Ramos (cell line): ENCODE measurements around the gene EFR3B.

Experiments used
- in situ Hi-C: fragments of 300-500 bp; cut with MboI; formaldehyde crosslinking; loops from one replicate; pipeline ENCODE4 v1.14.3; 2022; ENCODE audit warnings: low sequenced_read_pairs; ENCODE audit not compliant: unreplicated experiment

Gene EFR3B

DNA sequence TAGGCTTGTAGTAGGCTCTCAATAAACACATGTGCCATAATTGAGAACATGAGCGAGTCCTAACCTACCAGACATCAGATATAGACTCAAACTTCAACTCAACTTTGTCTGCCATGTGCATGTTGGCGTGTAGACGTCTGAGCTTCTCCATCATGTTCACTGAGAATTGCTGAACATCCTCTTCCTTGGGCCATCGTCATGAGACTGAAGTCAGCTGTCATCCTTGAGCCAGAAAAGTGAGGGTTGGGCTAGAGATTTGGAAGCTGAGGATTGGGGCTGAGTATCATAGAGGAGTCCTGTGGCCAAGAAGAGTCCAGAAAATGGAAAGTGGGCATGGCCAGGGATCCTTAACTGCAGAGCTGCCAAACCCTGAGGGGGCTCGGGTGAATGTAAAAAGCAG lies 7.8 kb upstream of the EFR3B start:
- in situ Hi-C loops = no loop called here

DNA sequence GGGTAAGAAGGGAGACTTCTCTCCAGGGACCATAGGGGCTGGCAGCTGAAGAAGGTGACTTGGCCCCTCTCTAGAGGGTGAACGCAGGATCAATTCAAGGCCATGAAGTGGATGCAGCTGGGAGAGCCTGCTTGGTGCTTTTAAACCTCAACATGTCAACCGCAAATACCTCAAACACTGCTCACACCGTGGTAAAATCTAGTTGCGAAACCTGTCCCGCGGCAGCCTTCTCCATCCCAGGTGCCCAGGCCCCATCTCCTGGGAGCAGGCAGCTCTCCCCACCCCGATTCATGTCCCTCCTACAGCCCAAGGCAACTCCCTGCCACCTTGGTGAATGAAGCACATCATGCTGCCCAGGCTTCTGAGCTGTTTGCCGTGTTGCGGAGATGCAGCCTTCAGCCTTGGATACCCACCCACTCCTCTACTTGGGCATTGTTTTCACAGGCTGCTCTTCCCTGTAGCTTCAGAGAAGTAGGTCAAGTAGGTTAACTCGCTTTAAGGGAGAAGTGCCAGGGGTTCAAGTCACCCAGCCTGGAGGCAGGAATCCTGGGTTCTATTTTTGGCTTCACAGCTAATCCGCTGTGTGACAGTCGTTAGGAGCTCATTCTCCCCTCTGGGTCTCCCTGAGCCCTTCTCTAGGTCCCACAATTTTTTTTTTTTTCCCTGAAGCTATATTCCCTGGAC lies 6.2 kb upstream of the EFR3B start:
- in situ Hi-C loops = no loop called here

DNA sequence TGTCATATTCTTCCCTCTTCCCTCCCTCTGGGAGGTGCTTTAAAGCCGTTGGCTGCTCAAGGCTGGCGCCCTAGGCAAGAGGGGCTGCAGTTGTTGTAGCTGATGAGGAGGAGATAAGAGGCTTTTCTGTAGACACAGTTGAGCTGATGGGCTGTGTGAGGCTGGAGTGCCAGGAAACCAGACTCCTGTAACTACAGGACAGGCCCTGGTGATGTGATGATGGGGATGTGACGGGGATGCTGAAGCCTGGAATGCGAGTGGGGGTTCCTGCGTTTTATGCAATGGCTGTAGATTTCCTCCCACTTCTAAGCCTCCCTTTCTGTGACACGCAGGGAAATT lies 5.7 kb upstream of the EFR3B start:
- in situ Hi-C loops = no loop called here

DNA sequence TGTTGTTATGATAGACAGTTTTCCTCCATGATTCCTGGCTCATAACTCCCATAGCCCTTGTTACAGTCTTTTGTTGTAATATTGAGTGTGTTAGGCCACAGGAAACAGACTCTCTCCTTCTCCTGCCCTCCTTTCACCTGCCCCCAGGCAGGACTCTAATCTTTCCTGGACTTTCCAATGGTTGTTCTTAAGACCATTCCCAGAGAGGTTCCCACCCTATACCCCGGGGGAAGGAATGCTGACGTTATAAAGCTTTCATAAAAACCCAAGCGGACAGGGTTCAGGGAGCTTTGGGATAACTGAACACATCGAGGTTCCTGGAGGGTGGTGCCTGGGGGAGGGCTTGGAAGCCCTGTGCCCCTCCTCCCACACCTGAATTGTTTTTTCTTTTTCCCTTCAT lies 2.8 kb upstream of the EFR3B start:
- in situ Hi-C loops = no loop called here

DNA sequence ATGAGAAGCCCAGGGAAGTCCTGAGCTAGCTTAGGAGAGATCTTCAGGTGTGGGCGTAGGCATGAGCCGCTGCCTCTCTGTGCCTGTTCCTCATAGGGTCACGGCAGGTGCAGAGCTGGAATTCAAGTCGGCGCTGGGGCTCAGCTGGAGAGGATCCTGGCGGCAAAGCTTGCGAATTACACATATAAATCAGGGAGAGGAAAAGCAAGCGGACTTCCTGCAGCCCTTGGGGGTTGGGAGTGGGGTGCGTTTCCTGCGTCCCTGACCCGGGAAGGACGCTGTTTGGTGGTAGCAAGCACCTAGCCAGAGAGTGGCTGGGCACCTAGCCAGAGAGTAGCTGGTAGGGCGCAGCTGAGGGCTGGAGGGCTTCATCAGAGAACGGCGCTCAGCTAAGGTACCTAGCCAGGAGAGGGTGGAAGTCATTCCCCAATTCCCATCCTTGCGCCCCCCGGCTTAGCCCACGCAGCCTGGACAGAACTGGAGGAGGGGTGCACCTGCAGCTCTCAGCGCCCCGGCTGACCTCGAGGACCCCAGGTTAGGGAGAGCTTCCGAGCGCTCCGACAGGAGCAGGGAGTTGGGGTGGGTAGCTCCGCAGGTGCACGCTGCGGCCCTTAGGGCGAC lies 459 bp upstream of the EFR3B start:
- in situ Hi-C loops = no loop called here

DNA sequence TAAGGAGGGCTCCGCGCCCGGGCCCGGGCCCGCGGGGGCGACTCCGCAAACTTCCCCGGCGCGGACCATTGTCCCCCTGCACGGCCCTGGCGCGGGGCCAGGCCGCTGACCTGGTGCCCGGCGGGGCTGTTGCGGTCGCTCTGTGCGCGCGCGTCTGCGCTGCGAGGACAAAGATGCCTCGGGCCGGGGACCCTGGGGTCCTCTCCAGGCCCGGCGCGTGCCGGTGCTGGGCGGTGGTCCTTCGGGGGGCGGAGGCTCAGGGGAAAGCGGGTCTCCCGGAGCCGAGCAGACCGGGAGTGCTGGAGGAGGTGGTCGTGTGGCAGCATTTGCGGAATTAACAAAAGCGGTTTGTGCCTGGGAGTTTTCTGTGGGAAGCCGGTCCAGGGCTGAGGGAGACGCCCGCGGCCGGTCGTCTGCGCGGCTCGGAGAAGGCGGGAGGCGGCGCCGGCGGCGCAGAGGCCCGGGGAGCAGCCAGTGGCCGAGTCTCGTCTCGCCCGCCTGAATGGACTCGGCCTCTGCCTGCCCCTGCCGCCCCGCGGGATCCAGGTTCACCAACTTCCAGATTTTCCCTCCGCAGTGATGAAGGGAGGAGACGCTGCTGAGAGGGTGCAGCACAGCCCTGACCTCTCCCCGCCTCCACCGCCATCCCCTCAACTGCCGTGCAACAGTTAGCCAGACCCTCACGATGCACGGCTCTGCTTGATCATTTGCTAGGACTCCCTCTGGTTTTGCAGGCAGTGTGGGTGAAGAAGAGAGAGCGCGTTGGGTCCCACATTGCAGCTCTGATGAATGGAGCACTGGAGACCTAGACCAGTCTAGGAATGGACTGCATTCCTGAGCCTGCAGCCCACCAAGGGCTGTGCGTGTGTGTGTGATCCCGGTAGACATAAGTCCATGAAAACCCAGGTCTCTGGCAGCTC lies 705 bp downstream of the EFR3B start:
- in situ Hi-C loops = no loop called here

DNA sequence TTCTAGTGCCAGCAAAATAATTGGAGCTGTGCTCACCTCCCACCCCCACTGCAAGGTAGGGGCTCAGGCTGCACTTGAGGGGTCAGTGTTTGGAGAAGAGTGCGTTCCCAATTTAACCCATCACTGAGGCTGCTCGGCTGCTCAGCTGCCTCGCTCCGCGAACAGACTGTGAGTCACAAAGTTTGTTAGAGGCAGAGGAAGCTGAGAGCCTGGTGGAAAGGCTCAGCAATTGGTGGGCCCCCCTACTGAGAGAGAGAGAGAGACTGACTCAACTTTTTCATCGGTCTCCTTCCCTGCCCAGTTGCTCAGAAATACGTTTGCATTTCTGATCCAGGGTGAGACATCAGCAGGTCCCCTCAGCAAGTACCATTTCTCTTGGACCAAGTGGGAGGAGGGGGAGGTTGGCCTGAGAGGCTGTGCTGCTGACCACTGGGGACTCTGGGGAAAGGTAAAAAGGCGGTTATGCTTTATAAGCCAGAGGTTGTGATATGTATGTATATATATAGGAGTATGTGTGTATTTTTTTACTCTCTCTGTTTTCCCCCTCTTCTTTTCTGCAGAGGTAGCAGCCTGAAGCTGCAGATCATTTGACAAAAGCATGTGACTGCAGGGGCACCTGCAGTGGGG lies 1.5 kb downstream of the EFR3B start:
- in situ Hi-C loops = no loop called here

DNA sequence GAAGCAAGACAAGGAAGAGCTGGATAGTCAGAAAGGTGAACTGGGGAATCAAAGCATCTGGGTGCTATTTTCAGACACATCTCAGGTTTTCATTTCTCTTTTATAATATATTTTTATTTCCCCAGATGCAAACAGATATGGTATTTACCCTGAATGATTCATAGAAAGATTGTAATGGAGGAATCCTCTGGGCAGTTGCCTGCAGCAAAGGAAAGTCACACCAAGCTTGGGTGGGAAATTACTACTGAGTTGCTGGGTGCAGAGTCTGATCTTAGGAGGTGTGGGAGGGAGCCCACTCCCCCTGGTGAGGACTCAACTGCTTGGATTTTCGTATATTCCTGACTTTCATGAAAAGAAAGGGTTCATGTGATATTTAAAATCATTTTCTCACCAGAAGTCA lies 2.1 kb downstream of the EFR3B start:
- in situ Hi-C loops = no loop called here

DNA sequence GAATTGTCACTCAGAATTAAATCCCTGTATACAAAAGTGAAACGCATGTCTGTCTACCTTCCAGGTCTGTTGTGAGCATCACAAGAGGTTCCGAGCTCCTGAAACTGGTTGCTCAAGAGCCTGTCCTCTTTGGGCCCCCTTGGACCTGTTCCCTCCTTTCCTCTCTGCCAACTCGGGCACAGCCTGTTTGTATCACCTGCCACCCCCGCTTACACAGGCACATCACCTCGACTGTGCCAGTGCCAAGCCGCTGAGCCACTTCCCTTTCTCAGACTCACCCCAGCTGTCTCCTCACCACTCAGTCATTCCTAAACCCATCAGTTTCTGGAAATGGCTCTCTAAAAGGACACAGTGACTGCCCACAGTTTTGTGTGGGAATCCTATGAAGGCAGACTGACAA lies 3.1 kb downstream of the EFR3B start:
- in situ Hi-C loops = no loop called here

DNA sequence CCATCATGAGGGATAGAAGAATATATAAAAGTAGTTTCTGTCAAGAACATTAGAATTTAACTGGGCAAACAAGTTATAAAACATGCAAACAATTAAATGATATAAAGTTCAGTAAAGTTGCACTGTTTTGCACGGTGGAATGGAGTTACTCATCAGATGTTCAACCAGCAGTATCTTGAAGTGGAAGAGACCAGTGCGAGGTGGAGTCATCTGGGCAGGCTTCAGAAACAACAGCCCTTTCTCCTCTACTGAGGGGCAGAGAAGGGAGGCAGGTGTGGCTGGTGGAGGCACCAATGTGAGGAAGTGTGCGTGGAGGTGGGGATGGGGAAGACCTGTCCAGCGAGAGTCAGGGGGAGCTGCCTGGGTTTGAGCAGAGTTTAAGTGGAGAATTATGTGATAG lies 7.5 kb downstream of the EFR3B start:
- in situ Hi-C loops = no loop called here

DNA sequence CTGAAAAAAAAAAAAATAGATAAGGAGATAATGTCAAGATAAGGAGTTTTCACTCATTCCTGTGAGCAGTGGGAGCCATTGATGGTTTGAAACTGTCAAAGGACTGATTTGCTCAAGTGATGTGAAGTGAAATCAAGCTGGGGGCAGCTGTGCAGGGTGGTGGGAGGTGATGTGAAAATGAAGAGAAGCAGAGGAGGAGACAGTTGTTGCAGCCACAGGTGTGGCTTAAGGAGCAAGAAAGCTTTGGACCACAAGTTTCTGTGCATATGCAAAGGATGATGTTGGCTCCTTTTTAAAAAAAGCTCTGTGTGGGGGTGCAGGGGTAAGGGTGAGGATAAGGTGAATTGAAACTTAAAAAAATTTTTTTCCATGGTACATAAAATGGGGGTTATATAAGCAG lies 8.3 kb downstream of the EFR3B start:
- in situ Hi-C loops = no loop called here

DNA sequence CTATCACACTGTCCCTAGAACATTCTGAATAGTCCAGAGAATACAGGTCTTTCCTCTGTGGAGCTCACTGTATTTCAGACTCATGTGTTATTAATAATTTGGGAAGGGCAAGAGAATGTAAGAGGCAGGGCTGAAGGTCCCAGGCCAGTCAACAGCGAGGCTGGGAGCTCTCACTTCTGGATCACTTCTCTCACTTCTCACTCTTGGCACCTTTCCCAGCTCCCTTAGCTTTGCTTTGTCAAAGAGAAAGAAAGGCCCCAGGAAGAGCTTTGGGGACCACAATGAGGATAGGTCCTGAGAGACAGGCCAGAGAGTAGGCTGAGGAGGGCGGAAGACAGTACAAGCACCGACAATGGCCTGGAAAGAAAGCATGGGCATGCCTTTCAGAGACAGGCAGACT lies 11.2 kb downstream of the EFR3B start:
- in situ Hi-C loops = no loop called here

DNA sequence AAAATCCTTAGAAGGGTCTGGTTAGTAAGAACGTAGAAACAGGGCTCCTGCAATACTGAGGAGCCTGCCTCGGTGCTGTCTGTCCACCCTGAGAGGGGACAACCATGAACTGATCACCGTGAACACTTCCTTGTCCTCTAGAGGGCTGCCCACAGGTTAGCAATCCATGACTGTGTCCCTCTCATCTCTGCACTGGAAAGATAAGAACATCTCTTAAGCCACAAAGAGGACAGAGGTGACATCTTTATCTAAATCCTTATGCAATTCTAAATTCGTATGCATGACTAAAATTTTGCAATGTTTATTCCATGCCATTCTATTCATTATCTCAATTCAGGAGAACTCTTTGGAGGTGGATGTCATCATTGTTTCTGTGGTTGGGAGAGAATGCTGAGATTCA lies 12.8 kb downstream of the EFR3B start:
- in situ Hi-C loops = no loop called here

DNA sequence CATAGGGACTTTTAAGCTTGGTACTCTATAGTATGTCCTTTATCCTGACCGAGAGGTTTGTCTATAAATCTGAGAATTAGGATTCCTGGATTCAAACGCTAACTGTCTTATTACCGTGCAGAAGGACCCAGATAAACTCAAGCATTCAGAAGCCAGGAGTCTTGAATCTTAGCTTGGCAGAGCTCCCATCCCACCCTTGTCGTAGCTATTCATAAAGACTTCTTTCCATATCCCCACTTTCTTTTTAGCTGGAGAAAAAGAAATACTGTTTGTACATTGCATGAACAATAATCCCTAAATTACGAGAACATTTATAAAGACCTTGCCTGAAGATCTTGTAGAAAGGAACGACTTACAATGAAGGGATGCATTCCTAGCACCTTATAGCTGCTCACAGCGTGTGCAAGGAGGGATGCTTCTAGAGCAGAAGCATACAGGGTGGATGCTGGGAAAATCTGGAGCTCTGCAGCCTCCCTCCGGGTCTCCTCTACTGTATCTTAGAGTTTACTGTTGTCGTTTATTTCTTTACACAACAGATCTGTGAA lies 13.6 kb downstream of the EFR3B start:
- in situ Hi-C loops = no loop called here

DNA sequence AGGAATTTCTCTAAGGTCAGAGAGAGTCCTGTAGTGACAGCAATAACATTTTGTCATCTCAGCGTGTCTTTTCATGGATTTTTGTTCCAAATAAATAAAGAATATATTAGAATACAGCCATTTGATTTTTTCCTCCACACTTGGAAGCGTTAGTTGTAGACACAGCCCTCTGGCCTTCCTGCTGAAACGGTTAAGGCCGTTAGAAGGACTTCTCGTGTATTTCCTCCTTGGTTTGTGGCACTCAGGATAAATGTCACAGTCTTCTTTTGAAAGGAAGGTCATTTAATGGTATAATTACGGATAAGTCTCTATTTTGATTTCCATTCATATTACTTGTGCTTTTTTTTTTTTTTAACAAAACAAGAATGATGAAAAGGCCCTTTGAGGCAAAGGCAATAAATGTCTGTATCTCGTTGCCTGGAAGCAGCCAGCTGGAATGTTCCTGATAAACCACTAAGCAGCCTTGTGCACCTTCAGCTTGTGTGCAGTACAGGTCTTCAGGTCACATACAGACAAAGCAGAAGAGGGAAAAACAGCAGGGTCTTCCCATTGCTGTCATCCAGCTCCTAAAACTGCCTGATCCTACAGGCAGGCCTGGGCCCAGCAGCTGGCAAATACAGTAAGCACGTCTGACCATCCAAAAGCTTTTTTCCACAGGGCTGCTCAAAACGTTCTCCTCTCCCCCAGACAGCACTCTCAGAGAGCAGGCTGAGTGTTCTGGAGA lies 14.4 kb downstream of the EFR3B start:
- in situ Hi-C loops = no loop called here

DNA sequence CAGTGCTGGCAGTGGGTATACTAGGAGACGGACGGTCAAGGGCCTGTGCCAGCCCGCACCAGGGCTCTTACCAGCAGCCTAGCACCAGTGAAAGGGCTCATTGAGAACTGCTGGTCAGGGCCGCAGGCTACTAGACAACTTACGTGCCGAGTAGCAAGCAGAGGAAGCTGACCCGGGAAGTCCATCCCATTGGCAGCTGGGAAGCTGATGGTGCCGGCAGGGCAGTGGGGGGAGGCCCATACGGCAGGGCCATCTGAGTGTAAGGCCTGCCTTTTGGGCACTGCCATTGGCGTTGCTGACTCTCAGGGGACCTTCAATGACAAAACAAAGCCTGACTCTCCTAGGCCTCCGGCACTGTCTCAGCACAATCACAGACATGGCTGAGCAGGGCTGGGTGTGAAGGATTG lies 20.6 kb downstream of the EFR3B start:
- in situ Hi-C loops = no loop called here

DNA sequence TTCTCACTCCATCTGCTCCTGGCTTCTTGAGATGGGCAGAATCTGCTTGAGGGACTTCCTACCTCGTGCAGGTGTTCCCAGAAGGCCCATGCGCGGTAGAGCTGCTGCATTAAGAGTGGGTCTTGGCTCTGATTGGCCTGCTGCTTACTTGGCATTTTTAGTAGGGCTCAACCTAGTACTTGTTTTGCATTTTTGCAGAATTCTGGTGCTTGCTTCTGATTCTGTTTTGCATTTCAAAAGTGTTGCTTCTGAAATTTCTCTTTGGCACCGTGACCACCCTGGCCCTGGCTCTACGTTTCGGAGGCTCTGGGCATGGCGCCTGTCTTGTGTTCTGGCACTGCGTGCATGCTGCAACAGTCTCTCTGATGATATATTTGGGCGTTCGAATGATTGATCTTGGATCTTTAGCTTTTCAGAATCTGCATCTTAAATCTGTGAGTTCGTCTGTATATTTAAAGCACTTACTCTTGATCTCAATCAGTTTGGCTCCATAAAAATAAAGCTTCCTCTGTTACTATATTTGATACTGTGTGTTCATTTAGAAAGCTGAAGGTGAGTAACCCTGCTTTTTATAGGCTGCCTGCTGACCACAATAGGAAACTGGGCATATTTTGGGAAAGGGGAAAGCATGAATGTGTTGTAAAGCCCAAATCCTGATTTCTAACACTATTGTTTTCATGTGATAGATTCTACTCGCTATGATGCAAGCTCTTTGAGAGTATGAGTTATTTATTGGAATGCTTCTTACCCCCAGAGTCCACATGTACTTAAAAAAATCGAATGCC lies 22.2 kb downstream of the EFR3B start:
- in situ Hi-C loops = no loop called here

DNA sequence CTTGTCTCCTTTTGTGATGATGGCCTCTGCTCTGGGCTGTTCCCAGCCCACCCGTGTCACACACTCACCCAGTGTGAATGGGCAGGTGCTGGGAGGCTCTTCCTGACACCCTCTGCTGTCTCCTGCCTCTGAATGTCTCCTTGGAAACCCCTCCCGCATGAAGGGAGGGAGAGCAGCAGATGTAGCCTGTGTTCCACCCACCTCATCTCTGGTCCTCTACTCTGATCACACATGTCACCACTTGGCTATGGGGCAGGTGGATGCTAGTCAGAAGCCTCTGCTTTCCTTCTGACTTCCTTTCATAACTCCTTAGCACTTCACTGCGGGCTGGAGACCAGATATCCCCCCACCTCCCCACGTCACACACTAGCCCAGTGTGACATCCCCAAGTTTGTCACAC lies 23.9 kb downstream of the EFR3B start:
- in situ Hi-C loops = no loop called here

DNA sequence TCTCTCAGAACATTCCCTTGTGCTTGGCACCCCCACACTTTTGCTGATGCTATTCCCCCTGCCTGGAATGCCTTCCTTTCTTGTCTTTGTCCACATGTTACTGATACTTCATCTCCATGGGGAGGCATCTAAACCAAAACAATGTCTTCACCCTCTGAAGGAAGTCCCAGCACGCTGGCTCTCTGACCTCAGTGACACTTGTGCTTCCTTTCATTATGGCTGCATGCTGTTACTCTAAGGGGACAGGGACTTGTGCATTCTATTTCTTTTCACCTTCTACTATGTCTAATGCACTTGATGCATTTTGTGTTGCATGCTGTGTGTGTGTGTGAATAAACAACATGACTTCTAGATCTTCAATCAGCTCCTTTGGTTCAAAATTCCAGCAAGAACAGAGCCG lies 24.6 kb downstream of the EFR3B start:
- in situ Hi-C loops = no loop called here
